OCI-LY7 (cell line): ENCODE data around the gene BRIP1. TPM values are rescaled to one million over a fixed set of nuclear protein-coding genes. Genes with fewer than 3 reads are reported as not detected.
"Not testable (repeated sequence)": the region's sequence is repeated elsewhere in the genome, so short reads cannot be mapped to it uniquely, and the experiment has no call there.

Experiments used
- BruUV-seq: library from RNA; stranded (reverse); fragments of 400-500 nt; replicated peaks from 2 replicates; lab custom pipeline; 2021; lab: Mats Ljungman, UMichigan
- CTCF ChIA-PET: fragments of 300-600 bp; sonication (Branson Sonifier 250); formaldehyde crosslinking; loops from one replicate; lab custom pipeline; 2022; ENCODE audit warnings: antibody characterized with exemption; ENCODE audit not compliant: unreplicated experiment; lab: Charles Lee
- POLR2A ChIA-PET: fragments of 300-600 bp; sonication (Branson Sonifier 250); formaldehyde crosslinking; loops from one replicate; lab custom pipeline; 2022; ENCODE audit warnings: antibody characterized with exemption; lab: Charles Lee
- DNase-seq: peaks from one replicate; pipeline ENCODE4 v3.0.0-alpha.2; 2015; ENCODE audit warnings: low spot score
- H2AFZ ChIP-seq: fragments of 200-600 bp; sonication (generic), shearing (Covaris generic); 2 replicates; pipeline ENCODE4 v1.6.1; 2014; ENCODE audit warnings: mild to moderate bottlenecking, antibody characterized with exemption, low read length, moderate library complexity
- H3K27ac ChIP-seq: fragments of 200-600 bp; sonication (generic); 2 replicates; pipeline ENCODE4 v1.5.1; 2014; ENCODE audit warnings: mixed run types, low read depth, mild to moderate bottlenecking, moderate library complexity, low read length, inconsistent platforms; ENCODE audit not compliant: poor library complexity, severe bottlenecking
- H3K36me3 ChIP-seq: fragments of 200-600 bp; sonication (generic); 2 replicates; pipeline ENCODE4 v1.6.1; 2014; ENCODE audit warnings: mild to moderate bottlenecking, antibody characterized with exemption, low read length, moderate library complexity, mixed read lengths; ENCODE audit not compliant: insufficient read depth
- H3K4me1 ChIP-seq: fragments of 200-600 bp; sonication (generic); 2 replicates; pipeline ENCODE4 v1.5.1; 2014; ENCODE audit warnings: mild to moderate bottlenecking, low read length; ENCODE audit not compliant: insufficient read depth, poor library complexity, severe bottlenecking
- H3K4me2 ChIP-seq: fragments of 200-600 bp; sonication (generic); 2 replicates; pipeline ENCODE4 v1.6.1; 2014; ENCODE audit warnings: mild to moderate bottlenecking, low read length
- H3K4me3 ChIP-seq: fragments of 200-600 bp; sonication (generic); 2 replicates; pipeline ENCODE4 v1.5.1; 2014; ENCODE audit warnings: mild to moderate bottlenecking, low read depth, low read length; ENCODE audit not compliant: poor library complexity, severe bottlenecking
- H3K79me2 ChIP-seq: fragments of 200-600 bp; sonication (generic); 2 replicates; pipeline ENCODE4 v1.6.1; 2016; ENCODE audit warnings: low read depth, mild to moderate bottlenecking, low read length, moderate library complexity, mixed read lengths; ENCODE audit not compliant: insufficient read depth
- H3K9me2 ChIP-seq: fragments of 200-600 bp; sonication (generic); 2 replicates; pipeline ENCODE4 v1.6.1; 2016; ENCODE audit warnings: mild to moderate bottlenecking, low read length, mixed read lengths; ENCODE audit not compliant: insufficient read depth
- H3K9me3 ChIP-seq: fragments of 200-600 bp; sonication (generic); 2 replicates; pipeline ENCODE4 v1.6.1; 2014; ENCODE audit warnings: mild to moderate bottlenecking, mixed run types, low read length, mixed read lengths
- H4K20me1 ChIP-seq: fragments of 200-600 bp; sonication (generic); 2 replicates; pipeline ENCODE4 v1.6.1; 2014; ENCODE audit warnings: mild to moderate bottlenecking, antibody characterized with exemption, low read length, moderate library complexity, mixed read lengths; ENCODE audit not compliant: insufficient read depth
- EZH2phosphoT487 ChIP-seq: fragments of 200-600 bp; sonication (generic); IDR thresholded peaks from 2 replicates; pipeline ENCODE4 v1.6.1; 2018; ENCODE audit warnings: low read depth, borderline replicate concordance, mild to moderate bottlenecking, mixed run types, antibody characterized with exemption, low read length, moderate library complexity, mixed read lengths
- intact Hi-C: fragments of 100-400 bp; cut with micrococcal nuclease; formaldehyde crosslinking; loops from one replicate; pipeline ENCODE4 v1.10.0; 2022; ENCODE audit not compliant: unreplicated experiment
- total RNA-seq, 2 experiments: library from RNA; depleted of rRNA in 1 of 2; stranded (reverse); fragments of >200 nt in 1 of 2; shearing (Covaris generic) in 1 of 2; gene quantifications; 2 replicates each; pipeline ENCODE4 v1.2.3, GENCODE V29; 2014 to 2022
- TF ChIP-seq, protein P1 (sequence below): fragments of 200-600 bp; sonication (generic); conservative IDR thresholded peaks from 2 replicates; pipeline ENCODE4 v1.5.1; 2014; ENCODE audit warnings: mild to moderate bottlenecking, antibody characterized with exemption, low read length, moderate library complexity, mixed read lengths

BRIP1 gene
- total RNA-seq, 2 experiments from 2014 or later = 32.5 to 33.8 TPM

DNA sequence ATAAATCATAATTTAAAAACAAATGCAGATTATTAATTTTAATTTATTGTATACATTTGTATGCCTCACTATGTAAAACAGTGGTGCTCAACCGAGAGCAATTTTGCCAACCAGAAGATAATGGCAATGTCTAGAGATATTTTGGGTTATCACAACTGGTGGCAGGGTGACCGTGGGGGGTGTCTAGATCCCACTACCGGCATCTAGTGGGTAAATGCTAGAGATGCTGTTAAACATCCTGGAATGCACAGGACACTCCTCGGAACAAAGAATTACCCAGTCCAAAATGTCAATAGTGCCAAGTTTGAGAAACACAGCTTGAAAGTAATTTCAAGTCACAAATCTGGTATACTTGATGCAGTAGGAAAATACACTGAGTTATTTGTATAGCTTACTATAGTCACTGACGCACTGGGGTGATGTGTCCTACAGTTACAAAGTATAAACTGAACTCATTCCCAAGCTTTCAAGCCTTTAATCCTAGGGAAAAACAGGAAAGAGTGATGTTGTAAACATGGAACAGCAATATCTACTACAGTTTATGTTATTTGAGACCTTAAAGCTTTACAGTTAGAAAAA is 133.5 kb downstream of the BRIP1 start:
- TF ChIP-seq, protein P1, sequence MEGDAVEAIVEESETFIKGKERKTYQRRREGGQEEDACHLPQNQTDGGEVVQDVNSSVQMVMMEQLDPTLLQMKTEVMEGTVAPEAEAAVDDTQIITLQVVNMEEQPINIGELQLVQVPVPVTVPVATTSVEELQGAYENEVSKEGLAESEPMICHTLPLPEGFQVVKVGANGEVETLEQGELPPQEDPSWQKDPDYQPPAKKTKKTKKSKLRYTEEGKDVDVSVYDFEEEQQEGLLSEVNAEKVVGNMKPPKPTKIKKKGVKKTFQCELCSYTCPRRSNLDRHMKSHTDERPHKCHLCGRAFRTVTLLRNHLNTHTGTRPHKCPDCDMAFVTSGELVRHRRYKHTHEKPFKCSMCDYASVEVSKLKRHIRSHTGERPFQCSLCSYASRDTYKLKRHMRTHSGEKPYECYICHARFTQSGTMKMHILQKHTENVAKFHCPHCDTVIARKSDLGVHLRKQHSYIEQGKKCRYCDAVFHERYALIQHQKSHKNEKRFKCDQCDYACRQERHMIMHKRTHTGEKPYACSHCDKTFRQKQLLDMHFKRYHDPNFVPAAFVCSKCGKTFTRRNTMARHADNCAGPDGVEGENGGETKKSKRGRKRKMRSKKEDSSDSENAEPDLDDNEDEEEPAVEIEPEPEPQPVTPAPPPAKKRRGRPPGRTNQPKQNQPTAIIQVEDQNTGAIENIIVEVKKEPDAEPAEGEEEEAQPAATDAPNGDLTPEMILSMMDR = no peak
- TF ChIP-seq EZH2phosphoT487 = no peak
- BruUV-seq = no TSS peak
- H2AFZ ChIP-seq = no peak overlapping the region
- no peaks in the 10 kb centered on the region for H3K4me1 ChIP-seq
- no peak overlapping the region for H3K27ac ChIP-seq
- ChIA-PET POLR2A (interaction anchor here (1.0 to 1.2 kb wide), 3 partner anchors 12 to 18 kb away, joined by 3 to 6 read pairs (median 3); no protein-coding TSS in a partner anchor), CTCF (no interaction called here)
- peaks cover 49% of the 10 kb centered on the region for H3K36me3 ChIP-seq
- no peak overlapping the region for H3K4me3 ChIP-seq
- DNase-seq = no peak
- intact Hi-C loops = no loop called here
- H3K9me2 ChIP-seq = no peaks in the 10 kb centered on the region
- H3K9me3 ChIP-seq = no peaks in the 10 kb centered on the region
- no peaks in the 10 kb centered on the region for H3K79me2 ChIP-seq
- H3K4me2 ChIP-seq = no peak overlapping the region
- no peaks in the 10 kb centered on the region for H4K20me1 ChIP-seq

DNA sequence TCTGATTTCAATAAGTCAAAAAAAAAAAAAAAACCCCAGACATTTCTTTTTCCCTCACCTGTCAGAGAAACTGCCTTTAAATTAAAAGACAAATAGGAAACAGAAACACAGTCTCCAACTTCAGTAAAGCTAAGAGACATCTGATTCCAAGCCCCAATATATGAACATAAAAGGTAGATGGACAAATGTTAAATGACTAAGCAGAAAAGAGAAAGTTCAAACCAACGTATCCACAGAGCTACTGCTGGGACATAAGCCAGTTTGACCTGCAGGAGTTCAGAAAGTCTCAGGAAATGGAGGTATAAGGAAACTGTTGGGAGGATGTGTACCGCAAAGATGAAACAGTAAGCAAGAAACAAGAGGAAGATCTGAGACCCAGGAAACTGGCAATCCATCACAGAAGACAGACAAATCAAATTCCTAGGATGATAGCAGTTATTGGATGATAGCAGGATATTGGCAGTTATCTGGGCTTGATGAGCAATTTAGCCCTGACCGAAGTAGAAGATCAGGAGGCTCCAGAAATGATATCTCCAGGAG is 135.0 kb downstream of the BRIP1 start:
- POLR2A ChIA-PET = interaction anchor here (0.6 kb wide), 1 partner anchor 111 kb away, joined by 4 read pairs; no protein-coding TSS in a partner anchor
- Histone ChIP-seq H3K79me2 (no peaks in the 10 kb centered on the region), H3K9me2 (no peaks in the 10 kb centered on the region), H3K27ac (no peak overlapping the region), H4K20me1 (no peaks in the 10 kb centered on the region), H3K36me3 (peaks cover 46% of the 10 kb centered on the region), H3K9me3 (no peaks in the 10 kb centered on the region), H2AFZ (no peak overlapping the region), H3K4me2 (no peak overlapping the region), H3K4me1 (no peaks in the 10 kb centered on the region), H3K4me3 (no peak overlapping the region)
- DNase-seq = no peak
- BruUV-seq = no TSS peak
- intact Hi-C loops = no loop called here
- TF ChIP-seq, protein P1 = no peak
- no peak for TF ChIP-seq EZH2phosphoT487
- CTCF ChIA-PET = no interaction called here

- H3K9me2 ChIP-seq, BruUV-seq, H3K4me3 ChIP-seq, H3K79me2 ChIP-seq, H3K4me1 ChIP-seq, H3K27ac ChIP-seq, H3K4me2 ChIP-seq, DNase-seq, intact Hi-C loops, H4K20me1 ChIP-seq, H2AFZ ChIP-seq, CTCF ChIA-PET, H3K9me3 ChIP-seq: not testable (repeated sequence)
- peaks cover 41% of the 10 kb centered on the region for H3K36me3 ChIP-seq
- POLR2A ChIA-PET = interaction anchor here (0.6 kb wide), 1 partner anchor 112 kb away, joined by 4 read pairs; no protein-coding TSS in a partner anchor
These were observed 135.5 kb downstream of the BRIP1 start for GRCh38 chr17:61727798-61728197.
